ENCODE data around the gene SIGLEC1.

The SIGLEC1 gene

GRCh38 chr20:3701061-3701998 is 11.1 kb downstream of the SIGLEC1 start:
- no peak for DNase-seq (ENCODE audit: low spot score)

GRCh38 chr20:3699037-3699436 is 13.4 kb downstream of the SIGLEC1 start:
- no peak for DNase-seq (ENCODE audit: low spot score)

- no peak for DNase-seq (ENCODE audit: low spot score)
Observed at GRCh38 chr20:3698591-3699001, 13.8 kb downstream of the SIGLEC1 start.

GRCh38 chr20:3697588-3698305 is 14.7 kb downstream of the SIGLEC1 start:
- no peak for DNase-seq (ENCODE audit: low spot score)

DNA sequence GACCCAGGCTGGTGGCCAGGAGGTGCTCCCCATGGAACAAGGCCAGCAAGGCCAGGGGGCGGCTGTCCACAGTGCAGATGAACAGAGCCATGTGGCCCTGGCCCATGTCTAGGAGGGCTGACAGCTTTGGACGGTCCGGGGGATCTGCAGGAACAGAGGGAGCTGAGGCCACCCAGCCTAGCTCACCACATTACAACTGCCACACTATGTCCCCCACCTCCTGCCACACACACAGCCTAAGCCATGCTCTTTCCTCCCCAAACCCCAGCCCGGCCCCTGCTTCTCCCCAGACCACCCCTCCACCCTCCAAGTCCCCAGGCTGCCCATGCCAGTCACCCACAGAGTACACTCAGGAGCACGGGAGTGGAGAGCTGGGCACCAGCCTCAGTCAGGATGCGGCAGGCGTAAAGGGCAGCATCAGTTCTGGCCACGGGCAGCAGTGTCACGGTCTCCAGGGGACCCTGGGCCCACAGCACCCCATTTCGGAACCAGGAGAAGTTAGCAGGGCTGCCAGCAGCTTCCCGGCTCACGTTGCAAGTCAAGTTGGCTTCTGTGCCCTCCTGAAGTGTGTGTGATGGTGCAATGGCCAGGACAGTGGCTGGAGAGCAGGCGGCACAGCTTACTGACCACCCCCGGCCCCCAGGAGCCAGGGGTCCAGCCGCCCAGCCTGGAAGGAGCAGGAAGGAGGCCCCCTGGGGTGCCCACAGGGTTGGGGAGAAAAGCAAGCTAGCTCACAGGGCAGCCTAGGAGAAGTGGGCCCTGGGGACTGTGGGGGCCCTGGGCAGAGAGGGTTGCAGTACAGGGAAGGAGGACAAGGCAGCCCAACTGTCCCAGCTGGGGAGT is 15.4 kb downstream of the SIGLEC1 start:
- DNase-seq (ENCODE audit: low spot score) = no peak

DNA sequence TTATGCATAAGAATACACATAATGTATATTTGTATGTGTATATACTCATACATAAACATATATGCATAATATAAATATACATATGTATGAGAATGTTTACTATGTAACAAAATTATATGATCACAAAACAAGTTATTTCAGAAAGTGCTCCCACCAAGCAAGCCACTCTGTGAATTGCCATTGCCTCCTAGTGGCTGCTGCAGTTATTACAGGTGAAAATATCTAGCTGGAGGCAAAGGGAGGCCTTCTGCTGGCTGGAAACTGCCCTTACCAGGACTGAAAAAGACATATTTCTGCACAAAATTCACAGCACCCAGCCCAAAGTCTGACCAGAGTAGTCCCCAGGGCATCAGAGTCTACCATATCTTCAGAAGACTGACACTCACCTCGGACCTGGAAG is 16.2 kb downstream of the SIGLEC1 start:
- DNase-seq (ENCODE audit: low spot score) = no peak

- DNase-seq (ENCODE audit: low spot score) = no peak
Observed at GRCh38 chr20:3694864-3695263, 17.5 kb downstream of the SIGLEC1 start.

- DNase-seq (ENCODE audit: low spot score) = no peak
Observed at GRCh38 chr20:3693376-3693775, 19.0 kb downstream of the SIGLEC1 start.

DNA sequence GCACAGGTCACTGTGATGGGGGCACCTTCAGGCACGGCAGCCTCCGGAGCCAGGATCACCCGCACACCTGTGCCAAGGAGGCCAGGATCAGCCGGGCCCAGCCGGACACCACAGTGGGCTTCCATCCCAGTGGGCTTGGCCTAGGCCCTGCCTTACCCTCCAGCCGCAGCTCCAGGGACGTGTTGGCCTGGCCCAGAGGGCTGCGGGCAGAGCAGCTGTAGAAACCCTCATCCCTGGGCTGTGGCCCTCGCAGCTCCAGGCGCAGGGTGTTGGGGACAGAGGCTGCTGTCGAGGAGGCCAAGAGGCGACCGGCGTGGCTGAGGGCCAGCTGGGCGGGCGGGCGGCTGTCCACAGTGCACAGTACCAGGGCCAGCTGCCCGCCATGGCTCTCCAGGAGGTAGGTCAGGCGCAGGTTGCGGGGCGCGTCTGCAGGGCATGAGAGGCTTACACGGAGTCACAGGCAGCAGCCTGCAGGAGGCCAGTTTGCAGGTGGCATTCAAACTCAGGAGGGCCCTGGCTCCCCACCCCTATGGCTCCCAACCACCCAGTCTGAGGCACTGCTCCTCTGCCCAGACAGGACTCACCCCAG is 19.6 kb downstream of the SIGLEC1 start:
- DNase-seq (ENCODE audit: low spot score) = no peak

DNA sequence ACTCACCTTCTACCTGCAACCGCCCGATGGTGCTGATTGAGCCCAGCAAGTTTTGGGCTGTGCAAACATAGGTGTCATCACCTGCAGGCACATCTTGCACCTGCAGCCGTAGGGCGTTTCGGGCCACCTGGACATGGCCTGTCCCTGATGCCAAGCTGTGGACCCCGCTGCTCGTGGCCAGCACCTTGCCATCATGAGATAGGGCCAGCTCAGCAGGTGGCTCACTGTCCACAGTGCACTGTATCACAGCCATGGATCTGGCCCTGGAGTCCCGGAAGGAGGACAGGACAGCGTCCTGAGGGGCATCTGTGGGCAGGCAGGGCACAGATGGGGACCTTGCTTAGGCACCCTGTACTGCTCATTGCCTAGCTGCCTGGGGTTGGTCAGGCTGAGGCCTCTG is 20.5 kb downstream of the SIGLEC1 start:
- DNase-seq (ENCODE audit: low spot score) = no peak

GRCh38 chr20:3691306-3691705 is 21.1 kb downstream of the SIGLEC1 start:
- DNase-seq (ENCODE audit: low spot score) = no peak

DNA sequence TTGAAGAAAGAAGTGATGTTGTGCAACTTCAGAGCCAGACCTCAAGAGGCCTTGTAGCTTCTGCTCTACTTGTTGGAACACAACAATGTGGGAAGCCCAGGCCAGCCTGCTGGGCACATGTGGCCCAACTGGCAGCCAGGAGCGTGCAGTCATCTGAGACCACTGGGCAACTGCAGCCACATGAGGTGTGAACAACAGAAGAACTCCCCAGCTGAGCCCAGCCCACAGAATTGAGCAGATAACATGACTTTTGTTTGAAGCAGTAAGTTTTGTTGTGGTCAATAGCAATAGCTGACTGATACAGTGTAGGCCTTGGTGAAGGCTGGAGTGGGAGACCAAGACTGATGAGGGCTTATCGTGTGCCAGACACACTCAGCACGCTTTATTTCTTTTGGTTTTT is 22.0 kb downstream of the SIGLEC1 start:
- no peak for DNase-seq (ENCODE audit: low spot score)

- no peak for DNase-seq (ENCODE audit: low spot score)
Observed at GRCh38 chr20:3689978-3690377, 22.4 kb downstream of the SIGLEC1 start.

DNA sequence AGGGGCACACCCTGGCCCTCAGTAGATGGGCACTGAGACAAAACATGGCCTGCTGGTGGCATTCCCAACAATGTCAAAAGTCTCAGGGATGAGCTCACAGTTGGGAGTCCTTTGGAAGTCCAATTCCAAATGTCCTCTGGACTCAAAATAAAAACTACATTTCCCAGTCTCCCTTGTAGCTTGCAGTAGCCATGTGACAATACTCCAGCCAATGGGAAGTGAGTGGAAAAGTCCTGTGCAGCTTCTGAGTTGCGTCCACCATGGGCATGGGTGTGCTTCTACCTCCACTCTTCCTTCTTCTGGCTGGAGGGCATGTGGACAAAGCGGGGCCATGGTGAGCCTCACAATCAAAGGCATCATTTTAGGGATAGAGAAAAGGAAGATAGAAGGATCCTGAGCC is 24.7 kb downstream of the SIGLEC1 start:
- DNase-seq (ENCODE audit: low spot score) = no peak

GRCh38 chr20:3686867-3687321 is 25.5 kb downstream of the SIGLEC1 start:
- no peak for DNase-seq (ENCODE audit: low spot score)

DNA sequence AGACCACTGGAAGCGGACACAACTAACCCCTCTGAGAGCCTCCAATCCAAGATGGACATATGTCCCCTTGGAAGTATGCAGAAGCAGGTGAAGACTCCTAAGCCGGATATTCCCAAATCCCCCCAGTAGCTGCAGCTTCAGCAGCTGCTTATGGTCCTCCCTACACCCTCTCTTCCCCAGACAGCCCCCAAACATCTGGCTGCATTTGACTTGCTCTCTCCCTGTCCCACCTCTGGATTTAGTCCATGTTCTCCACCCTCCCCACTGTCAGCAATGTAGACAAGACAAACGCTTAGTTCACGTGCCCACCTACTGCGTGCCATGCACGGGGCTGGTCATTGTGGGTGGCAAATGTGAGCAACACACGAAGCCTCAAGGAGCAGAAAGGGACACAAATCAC is 26.0 kb downstream of the SIGLEC1 start:
- DNase-seq (ENCODE audit: low spot score) = no peak

DNA sequence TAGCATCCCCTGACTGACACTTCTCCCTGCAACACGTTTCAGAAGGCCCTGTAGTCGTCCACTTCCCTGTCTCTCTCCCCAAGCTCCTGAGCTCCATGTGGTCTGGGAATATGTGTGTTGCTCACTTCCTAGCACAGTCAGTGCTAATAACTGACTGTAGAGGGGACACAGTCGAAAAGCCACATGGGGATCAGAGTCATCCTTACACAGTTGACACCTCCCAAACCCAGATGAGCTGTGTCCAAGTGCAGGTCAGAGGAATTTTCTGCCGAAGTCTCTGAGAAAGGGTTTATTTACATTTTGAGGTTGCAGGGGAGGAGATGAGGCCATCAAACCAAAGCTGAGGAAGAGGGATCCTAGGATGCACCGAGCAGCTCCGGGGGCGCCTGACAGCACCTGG is 27.1 kb downstream of the SIGLEC1 start:
- DNase-seq (ENCODE audit: low spot score) = no peak

GRCh38 chr20:3681931-3682781 is 30.2 kb downstream of the SIGLEC1 start, which contains the start of gene ADAM33:
Gene ADAM33 (minus strand): TSS chr20:3682010. CDS start chr20:3682004, 6 bp downstream.
- no peak for DNase-seq (ENCODE audit: low spot score)

- DNase-seq (ENCODE audit: low spot score) = no peak
Observed at GRCh38 chr20:3681352-3681930, 31.0 kb downstream of the SIGLEC1 start.

DNA sequence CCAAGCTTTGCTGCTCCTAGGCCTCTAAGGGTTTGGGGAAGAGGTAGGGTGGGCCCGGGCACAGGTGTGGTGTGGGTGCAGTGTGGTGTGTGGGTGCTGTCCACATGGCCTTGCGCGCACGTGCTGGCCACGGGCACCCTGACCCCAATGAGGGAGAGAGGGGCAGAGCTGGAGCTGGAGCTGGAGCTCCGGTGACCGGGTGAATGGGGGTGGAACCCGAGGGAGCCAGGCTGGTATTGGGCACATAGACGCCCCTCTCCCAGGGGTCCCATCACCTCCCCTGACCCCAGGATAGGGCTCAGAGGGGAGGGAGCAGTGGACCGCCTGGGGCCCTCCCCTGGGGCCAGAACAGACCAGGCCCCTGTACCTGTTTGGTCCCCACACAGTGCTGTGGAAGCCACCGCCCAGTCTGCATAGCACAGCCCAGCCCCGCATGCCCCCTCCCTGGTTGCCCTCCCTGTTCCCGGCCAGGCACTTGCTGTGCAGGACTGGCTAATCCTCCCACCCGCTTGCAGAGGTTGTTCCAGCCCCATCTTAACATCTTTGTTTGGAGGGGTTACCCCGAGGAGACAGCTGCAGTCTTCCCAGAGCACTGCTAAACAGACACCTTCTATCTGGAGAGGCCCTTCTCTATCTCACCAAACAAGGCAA is 31.6 kb downstream of the SIGLEC1 start:
- DNase-seq (ENCODE audit: low spot score) = no peak
